Measurements from ENCODE around the gene MPST. TPM values are rescaled to one million over a fixed set of nuclear protein-coding genes. Genes with fewer than 3 reads are reported as not detected.

Gene MPST
- total RNA-seq, 1 experiment from 2014 or later, result 68.6 TPM

DNA sequence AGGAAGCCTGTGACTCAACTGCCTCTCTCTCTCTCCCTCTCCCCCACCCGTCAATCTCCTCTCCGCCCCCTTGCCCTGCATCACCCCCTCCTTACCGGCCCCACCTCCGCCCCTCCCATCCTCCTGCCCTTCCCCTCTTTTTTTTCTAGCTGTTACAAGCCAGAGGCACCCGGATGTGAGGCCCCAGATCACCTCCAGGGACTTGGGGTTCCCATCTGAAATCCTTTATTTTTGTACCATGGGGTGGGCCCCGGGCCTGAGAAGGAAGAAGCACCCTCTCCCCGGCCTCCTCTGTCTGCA, 42.8 kb downstream of the MPST start:
- no peak overlapping the region for H2AFZ ChIP-seq (ENCODE audit: low read depth, low read length, poor library complexity, severe bottlenecking)
- no peaks in the 10 kb centered on the region for H3K9me2 ChIP-seq (ENCODE audit: insufficient read depth)
- peaks cover 0 to 2% of the 10 kb centered on the region in 2 experiments; a peak in 1 of 4 replicates for H3K36me3 ChIP-seq (ENCODE audit: control insufficient read depth in 1 of 2, insufficient read depth in 2 of 2, low read length in 2 of 2)
- no peak overlapping the region for H3K9ac ChIP-seq (ENCODE audit: low read length)
- no peak overlapping the region for H3K4me2 ChIP-seq (ENCODE audit: low read length)
- intact Hi-C loops (cut with micrococcal nuclease), result no loop called here
- CTCF ChIA-PET, result no interaction called here
- no peaks in the 10 kb centered on the region for H3K9me3 ChIP-seq (ENCODE audit: control insufficient read depth in 1 of 2, insufficient read depth in 1 of 2, low read depth in 1 of 2, low read length in 2 of 2)
- ATAC-seq (no peak), DNase-seq (ENCODE audit: low read depth, low spot score) (no peak)
- no peaks in the 10 kb centered on the region for H3K27me3 ChIP-seq (ENCODE audit: insufficient read depth, low read length)
- H3K4me1 ChIP-seq (ENCODE audit: control insufficient read depth in 1 of 2, insufficient read depth in 2 of 2, low read length in 2 of 2), result peaks cover 0 to 4% of the 10 kb centered on the region in 2 experiments; a peak in 1 of 4 replicates
- no TSS peak for BruUV-seq (replicated peaks)
- no peaks in the 10 kb centered on the region for H4K20me1 ChIP-seq (ENCODE audit: insufficient read depth)
- POLR2A ChIA-PET, result no interaction called here
- no peaks in the 10 kb centered on the region for H3K79me2 ChIP-seq (ENCODE audit: insufficient read depth, low read length)
- H3K4me3 ChIP-seq (replicated peaks in 1 of 2; ENCODE audit: low read depth in 1 of 2, low read length in 2 of 2), result no peak overlapping the region
- TF ChIP-seq SRF (IDR thresholded peaks at IDR 0.05; ENCODE audit: low read depth) (no peak), ELF1 (IDR thresholded peaks at IDR 0.05; ENCODE audit: borderline replicate concordance, low read depth) (no peak), EZH2 (IDR thresholded peaks at IDR 0.05) (no peak), JUND (IDR thresholded peaks at IDR 0.05) (no peak), SIN3A (IDR thresholded peaks at IDR 0.05; ENCODE audit: low read depth) (no peak), POLR2A (IDR thresholded peaks at IDR 0.05; ENCODE audit: borderline replicate concordance, extremely low read depth, insufficient read depth, insufficient read length) (no peak), ZNF274 (IDR thresholded peaks at IDR 0.05; ENCODE audit: low read depth, low read length) (no peak), REST (IDR thresholded peaks at IDR 0.05; ENCODE audit: low read depth) (no peak), TCF7L2 (IDR thresholded peaks at IDR 0.05; ENCODE audit: borderline replicate concordance, extremely low read depth, insufficient read depth, insufficient read length) (no peak), CBX3 (IDR thresholded peaks at IDR 0.05; ENCODE audit: low read depth) (no peak), POLR2AphosphoS5 (IDR thresholded peaks at IDR 0.05; ENCODE audit: low read depth, low read length) (no peak), CTCF (IDR thresholded peaks at IDR 0.05 in 2 of 3, conservative IDR thresholded peaks at IDR 0.05 in 1 of 3; ENCODE audit: borderline replicate concordance in 1 of 3, insufficient read depth in 1 of 3, low read depth in 2 of 3, low read length in 2 of 3) (no peak), EGR1 (IDR thresholded peaks at IDR 0.05; ENCODE audit: low read depth) (no peak), ZFX (IDR thresholded peaks at IDR 0.05) (no peak), YY1 (IDR thresholded peaks at IDR 0.05; ENCODE audit: extremely low read depth, insufficient replicate concordance, low read depth, low read length) (no peak), SP1 (IDR thresholded peaks at IDR 0.05; ENCODE audit: low read depth) (no peak), FOSL1 (IDR thresholded peaks at IDR 0.05; ENCODE audit: low read depth) (no peak)
- TF ChIP-seq, protein P1, sequence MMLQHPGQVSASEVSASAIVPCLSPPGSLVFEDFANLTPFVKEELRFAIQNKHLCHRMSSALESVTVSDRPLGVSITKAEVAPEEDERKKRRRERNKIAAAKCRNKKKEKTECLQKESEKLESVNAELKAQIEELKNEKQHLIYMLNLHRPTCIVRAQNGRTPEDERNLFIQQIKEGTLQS (IDR thresholded peaks at IDR 0.05), result no peak
- TF ChIP-seq, protein P2, sequence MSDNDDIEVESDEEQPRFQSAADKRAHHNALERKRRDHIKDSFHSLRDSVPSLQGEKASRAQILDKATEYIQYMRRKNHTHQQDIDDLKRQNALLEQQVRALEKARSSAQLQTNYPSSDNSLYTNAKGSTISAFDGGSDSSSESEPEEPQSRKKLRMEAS (IDR thresholded peaks at IDR 0.05), result no peak
- TF ChIP-seq, protein P3, sequence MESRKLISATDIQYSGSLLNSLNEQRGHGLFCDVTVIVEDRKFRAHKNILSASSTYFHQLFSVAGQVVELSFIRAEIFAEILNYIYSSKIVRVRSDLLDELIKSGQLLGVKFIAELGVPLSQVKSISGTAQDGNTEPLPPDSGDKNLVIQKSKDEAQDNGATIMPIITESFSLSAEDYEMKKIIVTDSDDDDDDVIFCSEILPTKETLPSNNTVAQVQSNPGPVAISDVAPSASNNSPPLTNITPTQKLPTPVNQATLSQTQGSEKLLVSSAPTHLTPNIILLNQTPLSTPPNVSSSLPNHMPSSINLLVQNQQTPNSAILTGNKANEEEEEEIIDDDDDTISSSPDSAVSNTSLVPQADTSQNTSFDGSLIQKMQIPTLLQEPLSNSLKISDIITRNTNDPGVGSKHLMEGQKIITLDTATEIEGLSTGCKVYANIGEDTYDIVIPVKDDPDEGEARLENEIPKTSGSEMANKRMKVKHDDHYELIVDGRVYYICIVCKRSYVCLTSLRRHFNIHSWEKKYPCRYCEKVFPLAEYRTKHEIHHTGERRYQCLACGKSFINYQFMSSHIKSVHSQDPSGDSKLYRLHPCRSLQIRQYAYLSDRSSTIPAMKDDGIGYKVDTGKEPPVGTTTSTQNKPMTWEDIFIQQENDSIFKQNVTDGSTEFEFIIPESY (IDR thresholded peaks at IDR 0.05; ENCODE audit: extremely low read depth, insufficient replicate concordance, low read length), result no peak
- H3K27ac ChIP-seq (ENCODE audit: low read depth, low read length), result no peak overlapping the region
- RAD21 ChIA-PET (ENCODE audit: low non-redundant PET in 1 of 2, low total read pairs in 2 of 2, uncharacterized antibody in 2 of 2, unreplicated experiment in 2 of 2), result no interaction called here
